GM18505 (cell line): ENCODE data around the gene RAB8A.
"Not testable (repeated sequence)": the region's sequence is repeated elsewhere in the genome, so short reads cannot be mapped to it uniquely, and the experiment has no call there.

ENCODE experiments used
- ATAC-seq: cut with Tn5 transposase; IDR thresholded peaks from one replicate; pipeline ENCODE4 v1.9.1; 2021; ENCODE audit not compliant: unreplicated experiment
- POLR2A ChIP-seq: IDR thresholded peaks from 4 replicates; pipeline ENCODE4 v1.6.1; 2011; ENCODE audit warnings: borderline replicate concordance; ENCODE audit not compliant: insufficient read depth, insufficient read length; ENCODE audit errors: extremely low read depth

Gene RAB8A

GRCh38 chr19:16089010-16089846, 22.5 kb upstream of the RAB8A start:
- no peak for TF ChIP-seq POLR2A
- no peak for ATAC-seq

GRCh38 chr19:16091546-16092475, 19.9 kb upstream of the RAB8A start:
- ATAC-seq = no peak

GRCh38 chr19:16094360-16095070, 17.2 kb upstream of the RAB8A start:
- ATAC-seq = no peak
- no peak for TF ChIP-seq POLR2A

More at GRCh38 chr19:16091546-16092475, 19.9 kb upstream of the RAB8A start:
- peak; percentile 13 for TF ChIP-seq POLR2A

- ATAC-seq = no peak
- TF ChIP-seq POLR2A = no peak
Observed at GRCh38 chr19:16095071-16095571, 16.6 kb upstream of the RAB8A start.

- no peak for ATAC-seq
- TF ChIP-seq POLR2A = no peak
Observed at GRCh38 chr19:16096280-16096855, 15.3 kb upstream of the RAB8A start.

- no peak for TF ChIP-seq POLR2A
- no peak for ATAC-seq
Observed at GRCh38 chr19:16098416-16098768, 13.3 kb upstream of the RAB8A start.

- no peak for TF ChIP-seq POLR2A
- ATAC-seq = no peak
Observed at GRCh38 chr19:16098821-16099220, 12.9 kb upstream of the RAB8A start.

GRCh38 chr19:16099314-16099965, 12.2 kb upstream of the RAB8A start:
- not testable (repeated sequence) for ATAC-seq
- TF ChIP-seq POLR2A = peak; percentile 31

GRCh38 chr19:16100524-16100923, 11.2 kb upstream of the RAB8A start:
- no peak for ATAC-seq
- no peak for TF ChIP-seq POLR2A

- no peak for ATAC-seq
- no peak for TF ChIP-seq POLR2A
Observed at GRCh38 chr19:16104722-16105121, 7.0 kb upstream of the RAB8A start.

GRCh38 chr19:16106121-16106520, 5.6 kb upstream of the RAB8A start:
- no peak for ATAC-seq
- TF ChIP-seq POLR2A = no peak

GRCh38 chr19:16111909-16112752, 442 bp downstream of the RAB8A start:
- no peak for ATAC-seq
- TF ChIP-seq POLR2A = peak; percentile 88

- no peak for ATAC-seq
- peak; percentile 10 for TF ChIP-seq POLR2A
Observed at GRCh38 chr19:16112778-16113177, 1.1 kb downstream of the RAB8A start.
